Measurements from ENCODE around the gene PERM1. TPM values are rescaled to one million over a fixed set of nuclear protein-coding genes. Genes with fewer than 3 reads are reported as not detected.

The PERM1 gene
- total and polyA plus RNA-seq, 9 of the 15 experiments (the other 6 are each of a cell fraction or from before 2014, with no cell fraction given) = not detected

DNA sequence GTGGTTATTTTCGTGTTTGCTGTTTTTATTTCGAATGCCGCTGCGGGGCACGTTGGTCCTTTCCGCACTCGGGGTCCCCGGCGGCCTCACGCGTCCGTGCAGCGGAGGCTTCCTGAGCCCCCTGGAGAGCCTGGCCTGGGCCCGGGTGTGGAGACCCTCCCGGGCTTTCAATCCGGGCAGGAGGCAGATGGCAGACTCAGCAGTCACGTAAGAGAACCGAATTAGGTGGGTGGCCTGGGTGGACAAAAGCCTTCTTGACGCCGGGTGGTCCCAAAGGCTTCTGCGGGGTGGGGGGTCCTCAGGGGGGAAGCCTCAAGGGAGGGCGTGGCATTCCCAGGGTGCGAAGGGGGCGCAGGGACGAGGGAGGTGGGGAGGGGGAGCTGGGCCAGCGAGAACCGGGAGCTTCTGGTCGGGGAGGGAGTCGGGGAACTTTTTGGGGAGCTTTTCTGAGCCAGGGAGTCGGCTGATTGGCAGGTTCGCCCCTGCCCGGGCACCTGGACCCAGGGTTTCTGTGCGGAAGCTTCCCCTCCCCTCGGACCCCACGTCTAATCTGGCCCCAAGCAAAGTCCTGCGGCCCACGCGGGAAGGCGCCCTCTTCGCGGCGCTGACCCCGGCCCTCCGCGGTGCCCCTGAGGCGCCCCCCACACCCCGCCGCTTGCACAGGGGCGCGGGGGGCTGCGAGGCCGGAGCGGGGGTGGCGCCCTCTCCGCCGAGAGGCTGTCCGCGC lies 19.3 kb upstream of the PERM1 start (continued):
- TF ChIP-seq, protein P1, sequence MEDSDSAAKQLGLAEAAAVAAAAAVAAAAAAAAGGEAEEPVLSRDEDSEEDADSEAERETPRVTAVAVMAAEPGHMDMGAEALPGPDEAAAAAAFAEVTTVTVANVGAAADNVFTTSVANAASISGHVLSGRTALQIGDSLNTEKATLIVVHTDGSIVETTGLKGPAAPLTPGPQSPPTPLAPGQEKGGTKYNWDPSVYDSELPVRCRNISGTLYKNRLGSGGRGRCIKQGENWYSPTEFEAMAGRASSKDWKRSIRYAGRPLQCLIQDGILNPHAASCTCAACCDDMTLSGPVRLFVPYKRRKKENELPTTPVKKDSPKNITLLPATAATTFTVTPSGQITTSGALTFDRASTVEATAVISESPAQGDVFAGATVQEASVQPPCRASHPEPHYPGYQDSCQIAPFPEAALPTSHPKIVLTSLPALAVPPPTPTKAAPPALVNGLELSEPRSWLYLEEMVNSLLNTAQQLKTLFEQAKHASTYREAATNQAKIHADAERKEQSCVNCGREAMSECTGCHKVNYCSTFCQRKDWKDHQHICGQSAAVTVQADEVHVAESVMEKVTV (CRISPR knock-in tag; IDR thresholded peaks at IDR 0.05) = no peak
- TF ChIP-seq HMGN3 (IDR thresholded peaks at IDR 0.05; ENCODE audit: borderline replicate concordance, extremely low read depth, insufficient read length, low read depth, low read length) (no peak), KDM4B (IDR thresholded peaks at IDR 0.05; ENCODE audit: borderline replicate concordance in 2 of 2, low read depth in 1 of 2) (0 out of 4 replicates have a peak, but pooled peaks of 1 of the 2 experiments have one; percentile 17), EP400 (IDR thresholded peaks at IDR 0.05) (peak; percentile 81; the same call in 1 of the 2 replicates), ZNF253 (CRISPR knock-in tag; conservative IDR thresholded peaks at IDR 0.05) (no peak), CREM (IDR thresholded peaks at IDR 0.05; ENCODE audit: low read depth) (no peak), TCF7 (IDR thresholded peaks at IDR 0.05; ENCODE audit: borderline replicate concordance) (0 out of 2 replicates have a peak, but pooled peaks have one; percentile 2), NFIX (CRISPR knock-in tag; IDR thresholded peaks at IDR 0.05; ENCODE audit: low read depth) (no peak)
- TF ChIP-seq, protein P2, sequence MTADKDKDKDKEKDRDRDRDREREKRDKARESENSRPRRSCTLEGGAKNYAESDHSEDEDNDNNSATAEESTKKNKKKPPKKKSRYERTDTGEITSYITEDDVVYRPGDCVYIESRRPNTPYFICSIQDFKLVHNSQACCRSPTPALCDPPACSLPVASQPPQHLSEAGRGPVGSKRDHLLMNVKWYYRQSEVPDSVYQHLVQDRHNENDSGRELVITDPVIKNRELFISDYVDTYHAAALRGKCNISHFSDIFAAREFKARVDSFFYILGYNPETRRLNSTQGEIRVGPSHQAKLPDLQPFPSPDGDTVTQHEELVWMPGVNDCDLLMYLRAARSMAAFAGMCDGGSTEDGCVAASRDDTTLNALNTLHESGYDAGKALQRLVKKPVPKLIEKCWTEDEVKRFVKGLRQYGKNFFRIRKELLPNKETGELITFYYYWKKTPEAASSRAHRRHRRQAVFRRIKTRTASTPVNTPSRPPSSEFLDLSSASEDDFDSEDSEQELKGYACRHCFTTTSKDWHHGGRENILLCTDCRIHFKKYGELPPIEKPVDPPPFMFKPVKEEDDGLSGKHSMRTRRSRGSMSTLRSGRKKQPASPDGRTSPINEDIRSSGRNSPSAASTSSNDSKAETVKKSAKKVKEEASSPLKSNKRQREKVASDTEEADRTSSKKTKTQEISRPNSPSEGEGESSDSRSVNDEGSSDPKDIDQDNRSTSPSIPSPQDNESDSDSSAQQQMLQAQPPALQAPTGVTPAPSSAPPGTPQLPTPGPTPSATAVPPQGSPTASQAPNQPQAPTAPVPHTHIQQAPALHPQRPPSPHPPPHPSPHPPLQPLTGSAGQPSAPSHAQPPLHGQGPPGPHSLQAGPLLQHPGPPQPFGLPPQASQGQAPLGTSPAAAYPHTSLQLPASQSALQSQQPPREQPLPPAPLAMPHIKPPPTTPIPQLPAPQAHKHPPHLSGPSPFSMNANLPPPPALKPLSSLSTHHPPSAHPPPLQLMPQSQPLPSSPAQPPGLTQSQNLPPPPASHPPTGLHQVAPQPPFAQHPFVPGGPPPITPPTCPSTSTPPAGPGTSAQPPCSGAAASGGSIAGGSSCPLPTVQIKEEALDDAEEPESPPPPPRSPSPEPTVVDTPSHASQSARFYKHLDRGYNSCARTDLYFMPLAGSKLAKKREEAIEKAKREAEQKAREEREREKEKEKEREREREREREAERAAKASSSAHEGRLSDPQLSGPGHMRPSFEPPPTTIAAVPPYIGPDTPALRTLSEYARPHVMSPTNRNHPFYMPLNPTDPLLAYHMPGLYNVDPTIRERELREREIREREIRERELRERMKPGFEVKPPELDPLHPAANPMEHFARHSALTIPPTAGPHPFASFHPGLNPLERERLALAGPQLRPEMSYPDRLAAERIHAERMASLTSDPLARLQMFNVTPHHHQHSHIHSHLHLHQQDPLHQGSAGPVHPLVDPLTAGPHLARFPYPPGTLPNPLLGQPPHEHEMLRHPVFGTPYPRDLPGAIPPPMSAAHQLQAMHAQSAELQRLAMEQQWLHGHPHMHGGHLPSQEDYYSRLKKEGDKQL (CRISPR knock-in tag; IDR thresholded peaks at IDR 0.05; ENCODE audit: borderline replicate concordance) = peak; percentile 15; the same call in 1 of the 2 replicates
- TF ChIP-seq, protein P3, sequence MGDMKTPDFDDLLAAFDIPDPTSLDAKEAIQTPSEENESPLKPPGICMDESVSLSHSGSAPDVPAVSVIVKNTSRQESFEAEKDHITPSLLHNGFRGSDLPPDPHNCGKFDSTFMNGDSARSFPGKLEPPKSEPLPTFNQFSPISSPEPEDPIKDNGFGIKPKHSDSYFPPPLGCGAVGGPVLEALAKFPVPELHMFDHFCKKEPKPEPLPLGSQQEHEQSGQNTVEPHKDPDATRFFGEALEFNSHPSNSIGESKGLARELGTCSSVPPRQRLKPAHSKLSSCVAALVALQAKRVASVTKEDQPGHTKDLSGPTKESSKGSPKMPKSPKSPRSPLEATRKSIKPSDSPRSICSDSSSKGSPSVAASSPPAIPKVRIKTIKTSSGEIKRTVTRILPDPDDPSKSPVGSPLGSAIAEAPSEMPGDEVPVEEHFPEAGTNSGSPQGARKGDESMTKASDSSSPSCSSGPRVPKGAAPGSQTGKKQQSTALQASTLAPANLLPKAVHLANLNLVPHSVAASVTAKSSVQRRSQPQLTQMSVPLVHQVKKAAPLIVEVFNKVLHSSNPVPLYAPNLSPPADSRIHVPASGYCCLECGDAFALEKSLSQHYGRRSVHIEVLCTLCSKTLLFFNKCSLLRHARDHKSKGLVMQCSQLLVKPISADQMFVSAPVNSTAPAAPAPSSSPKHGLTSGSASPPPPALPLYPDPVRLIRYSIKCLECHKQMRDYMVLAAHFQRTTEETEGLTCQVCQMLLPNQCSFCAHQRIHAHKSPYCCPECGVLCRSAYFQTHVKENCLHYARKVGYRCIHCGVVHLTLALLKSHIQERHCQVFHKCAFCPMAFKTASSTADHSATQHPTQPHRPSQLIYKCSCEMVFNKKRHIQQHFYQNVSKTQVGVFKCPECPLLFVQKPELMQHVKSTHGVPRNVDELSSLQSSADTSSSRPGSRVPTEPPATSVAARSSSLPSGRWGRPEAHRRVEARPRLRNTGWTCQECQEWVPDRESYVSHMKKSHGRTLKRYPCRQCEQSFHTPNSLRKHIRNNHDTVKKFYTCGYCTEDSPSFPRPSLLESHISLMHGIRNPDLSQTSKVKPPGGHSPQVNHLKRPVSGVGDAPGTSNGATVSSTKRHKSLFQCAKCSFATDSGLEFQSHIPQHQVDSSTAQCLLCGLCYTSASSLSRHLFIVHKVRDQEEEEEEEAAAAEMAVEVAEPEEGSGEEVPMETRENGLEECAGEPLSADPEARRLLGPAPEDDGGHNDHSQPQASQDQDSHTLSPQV (IDR thresholded peaks at IDR 0.05) = 0 out of 2 replicates have a peak, but pooled peaks have one; percentile 10

All from K562 (cell line).